GM19455 (cell line): Measurements from ENCODE around the gene SIM1.

ENCODE experiments used
- ATAC-seq: cut with Tn5 transposase; IDR thresholded peaks from one replicate; pipeline ENCODE4 v1.9.1; 2021; ENCODE audit not compliant: unreplicated experiment

The SIM1 gene

GRCh38 chr6:100472674-100473073 is 8.0 kb upstream of the SIM1 start:
- peak; percentile 87 for ATAC-seq

- ATAC-seq = no peak
These were observed 5.8 kb upstream of the SIM1 start for GRCh38 chr6:100470422-100471120.

- no peak for ATAC-seq
These were observed 4.6 kb upstream of the SIM1 start for GRCh38 chr6:100469101-100469859.

GRCh38 chr6:100468016-100468622 is 3.4 kb upstream of the SIM1 start:
- ATAC-seq = no peak

- ATAC-seq = no peak
These were observed 2.7 kb upstream of the SIM1 start for GRCh38 chr6:100467129-100468015.

GRCh38 chr6:100466410-100467128 is 1.8 kb upstream of the SIM1 start:
- ATAC-seq = no peak

GRCh38 chr6:100465701-100466409 is 1.1 kb upstream of the SIM1 start:
- no peak for ATAC-seq

GRCh38 chr6:100464162-100464851 is 414 bp downstream of the SIM1 start:
- no peak for ATAC-seq

- no peak for ATAC-seq
These were observed 1.0 kb downstream of the SIM1 start for GRCh38 chr6:100463630-100464161.

GRCh38 chr6:100462706-100463629 is 1.8 kb downstream of the SIM1 start:
- ATAC-seq = no peak

GRCh38 chr6:100461917-100462705 is 2.6 kb downstream of the SIM1 start:
- ATAC-seq = no peak

GRCh38 chr6:100461278-100461916 is 3.3 kb downstream of the SIM1 start:
- ATAC-seq = no peak

GRCh38 chr6:100460650-100461204 is 4.0 kb downstream of the SIM1 start:
- no peak for ATAC-seq

GRCh38 chr6:100459592-100460184 is 5.0 kb downstream of the SIM1 start:
- no peak for ATAC-seq

GRCh38 chr6:100458841-100459591 is 5.7 kb downstream of the SIM1 start:
- no peak for ATAC-seq
